HepG2 (cell line): Measurements from ENCODE around the gene HINT1. TPM values are rescaled to one million over a fixed set of nuclear protein-coding genes. Genes with fewer than 3 reads are reported as not detected.

Experiments
- GTF3A ChIP-seq: sonication (generic); formaldehyde crosslinking; conservative IDR thresholded peaks from 2 replicates; pipeline ENCODE4 v1.4.0; 2020; ENCODE audit warnings: mild to moderate bottlenecking, missing genetic modification reagents
- HNRNPH1 ChIP-seq: fragments of 200-400 bp; formaldehyde crosslinking; optimal IDR thresholded peaks from 2 replicates; pipeline ENCODE3; 2017; ENCODE audit warnings: mild to moderate bottlenecking, low read depth, low read length
- NFAT5 ChIP-seq: sonication (generic); formaldehyde crosslinking; IDR thresholded peaks from 2 replicates; pipeline ENCODE4 v1.4.0; 2020; ENCODE audit warnings: missing genetic modification reagents
- NFYB ChIP-seq: sonication (generic); formaldehyde crosslinking; IDR thresholded peaks from 2 replicates; pipeline ENCODE4 v1.4.0; 2020; ENCODE audit warnings: missing genetic modification reagents
- POLR2AphosphoS2 ChIP-seq: IDR thresholded peaks from 2 replicates; pipeline ENCODE4 v1.6.1; 2011; ENCODE audit warnings: low read depth, low read length, improper control_type of control experiment
- SRSF4 ChIP-seq: fragments of 200-400 bp; formaldehyde crosslinking; IDR thresholded peaks from one replicate; pipeline ENCODE4 v1.6.1; 2018; ENCODE audit warnings: mild to moderate bottlenecking, low read depth, low read length, moderate library complexity; ENCODE audit not compliant: poor library complexity, severe bottlenecking
- THAP11 ChIP-seq: IDR thresholded peaks from 2 replicates; pipeline ENCODE4 v1.6.1; 2016; ENCODE audit warnings: missing biosample characterization, missing genetic modification reagents
- ZFAT ChIP-seq: sonication (generic); formaldehyde crosslinking; conservative IDR thresholded peaks from 2 replicates; pipeline ENCODE4 v1.8.1; 2023; ENCODE audit warnings: missing genetic modification reagents, inconsistent platforms
- ZNF207 ChIP-seq: fragments of 450-650 bp; IDR thresholded peaks from 2 replicates; pipeline ENCODE4 v1.6.1; 2016; ENCODE audit warnings: antibody characterized with exemption, borderline replicate concordance
- ZNF34 ChIP-seq: sonication (generic); formaldehyde crosslinking; IDR thresholded peaks from 2 replicates; pipeline ENCODE4 v1.4.0; 2020; ENCODE audit warnings: mild to moderate bottlenecking, missing genetic modification reagents, borderline replicate concordance
- ZNF460 ChIP-seq: sonication (generic); formaldehyde crosslinking; IDR thresholded peaks from 2 replicates; pipeline ENCODE4 v1.5.1; 2020; ENCODE audit warnings: missing genetic modification reagents, mild to moderate bottlenecking, borderline replicate concordance
- ZNF512 ChIP-seq: sonication (generic); formaldehyde crosslinking; IDR thresholded peaks from 2 replicates; pipeline ENCODE4 v1.4.0; 2020; ENCODE audit warnings: mild to moderate bottlenecking, missing genetic modification reagents
- ZNF556 ChIP-seq: sonication (generic); formaldehyde crosslinking; IDR thresholded peaks from 2 replicates; pipeline ENCODE4 v1.4.0; 2020; ENCODE audit warnings: mild to moderate bottlenecking, missing genetic modification reagents, borderline replicate concordance
- ZNF773 ChIP-seq: sonication (generic); formaldehyde crosslinking; IDR thresholded peaks from 2 replicates; pipeline ENCODE4 v1.4.0; 2020; ENCODE audit warnings: missing genetic modification reagents, borderline replicate concordance
- polyA plus RNA-seq, 8 experiments: library from polyadenylated mRNA; depleted of rRNA in 3 of 8; stranded (reverse) in 7 of 8; unstranded in 1 of 8; fragments of >200 nt; fragmentation: Illumina TruSeq in 4 of 8; extraction: Trizol in 4 of 8; gene quantifications; 2 replicates each; pipeline versions ENCODE4 v1.2.1 to v1.2.3, GENCODE V29; 2011 to 2016; ENCODE audit warnings: low read depth in 4 of 8, missing spikeins in 1 of 8, mixed read lengths in 1 of 8; ENCODE audit not compliant: insufficient read depth in 1 of 8
- total RNA-seq, 5 experiments: library from RNA; depleted of rRNA; stranded (reverse); fragments of >200 nt; fragmentation: Illumina TruSeq; extraction: Trizol; gene quantifications; 2 replicates each; pipeline ENCODE4 v1.2.3, GENCODE V29; 2016; ENCODE audit warnings: low read depth in 1 of 5
- TF ChIP-seq, protein P1 (sequence below): IDR thresholded peaks from 2 replicates; pipeline ENCODE4 v1.6.1; 2016; ENCODE audit warnings: missing genetic modification reagents, missing compliant biosample characterization
- TF ChIP-seq, protein P2 (sequence below): IDR thresholded peaks from 2 replicates; pipeline ENCODE4 v1.4.0; 2020; ENCODE audit warnings: mild to moderate bottlenecking, missing genetic modification reagents

Gene HINT1
- total and polyA plus RNA-seq, 2 of the 13 experiments (the other 11 are each of a cell fraction or from before 2014, with no cell fraction given): 428 to 997 TPM

DNA sequence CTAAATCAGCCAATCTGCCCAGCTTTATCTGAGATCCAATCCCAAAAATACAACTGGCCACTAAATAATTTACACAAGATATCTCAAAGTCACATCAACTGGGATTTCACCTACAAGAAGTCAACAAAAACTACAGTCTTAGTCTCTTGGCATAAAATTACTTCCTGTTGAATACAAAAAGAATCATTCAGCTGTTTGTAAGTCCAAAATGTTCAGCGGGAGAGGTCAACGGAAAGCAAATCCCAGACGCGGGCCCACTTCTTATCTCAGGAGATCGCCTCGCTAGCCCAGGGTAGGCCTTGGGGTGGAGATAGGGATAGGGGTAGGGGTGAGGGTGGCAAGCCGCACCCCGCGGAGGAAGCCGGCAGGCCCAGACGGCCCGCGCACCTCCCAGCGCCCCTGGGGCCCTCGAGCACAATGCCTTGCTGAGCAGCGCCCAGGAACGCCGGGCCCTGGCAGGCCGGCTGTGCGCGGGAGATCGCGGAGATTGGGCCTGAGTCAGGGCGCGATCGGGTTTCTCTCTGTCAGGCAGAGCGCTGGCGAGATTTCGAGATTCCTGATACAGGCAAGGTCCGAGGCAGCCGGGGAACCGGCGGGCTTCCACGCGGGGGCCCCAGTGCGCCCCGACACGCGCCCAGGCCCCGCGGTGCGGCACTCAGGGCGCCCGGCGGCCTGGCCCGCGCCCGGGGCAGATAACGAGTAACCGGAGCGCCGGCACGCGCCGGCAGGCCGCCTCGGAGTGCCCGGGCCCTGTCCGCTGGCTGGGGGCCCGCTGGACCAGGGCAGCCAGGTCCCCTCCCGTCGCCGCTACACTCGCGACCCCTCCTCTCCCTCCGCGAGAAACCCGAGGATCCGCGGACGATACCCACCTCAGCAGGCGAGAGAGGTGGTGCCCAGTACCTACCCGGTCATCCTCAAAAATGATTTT lies 601 bp downstream of the HINT1 start (continued):
- TF ChIP-seq ZNF512 (CRISPR knock-in tag) (no peak), THAP11 (CRISPR knock-in tag) (no peak; the same call in 1 of the 2 replicates), NFYB (no peak), NFAT5 (peak; percentile 69; the same call in 1 of the 2 replicates), ZFAT (CRISPR knock-in tag) (no peak), ZNF460 (CRISPR knock-in tag) (no peak), ZNF556 (no peak), HNRNPH1 (no peak), ZNF34 (CRISPR knock-in tag) (no peak; the same call in 1 of the 2 replicates), GTF3A (CRISPR knock-in tag) (0 out of 2 replicates have a peak, but pooled peaks have one; percentile 37), SRSF4 (no peak), ZNF773 (CRISPR knock-in tag) (0 out of 2 replicates have a peak, but pooled peaks have one; percentile 17), POLR2AphosphoS2 (no peak), ZNF207 (no peak)
- TF ChIP-seq, protein P1, sequence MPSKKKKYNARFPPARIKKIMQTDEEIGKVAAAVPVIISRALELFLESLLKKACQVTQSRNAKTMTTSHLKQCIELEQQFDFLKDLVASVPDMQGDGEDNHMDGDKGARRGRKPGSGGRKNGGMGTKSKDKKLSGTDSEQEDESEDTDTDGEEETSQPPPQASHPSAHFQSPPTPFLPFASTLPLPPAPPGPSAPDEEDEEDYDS: no peak
- TF ChIP-seq, protein P2, sequence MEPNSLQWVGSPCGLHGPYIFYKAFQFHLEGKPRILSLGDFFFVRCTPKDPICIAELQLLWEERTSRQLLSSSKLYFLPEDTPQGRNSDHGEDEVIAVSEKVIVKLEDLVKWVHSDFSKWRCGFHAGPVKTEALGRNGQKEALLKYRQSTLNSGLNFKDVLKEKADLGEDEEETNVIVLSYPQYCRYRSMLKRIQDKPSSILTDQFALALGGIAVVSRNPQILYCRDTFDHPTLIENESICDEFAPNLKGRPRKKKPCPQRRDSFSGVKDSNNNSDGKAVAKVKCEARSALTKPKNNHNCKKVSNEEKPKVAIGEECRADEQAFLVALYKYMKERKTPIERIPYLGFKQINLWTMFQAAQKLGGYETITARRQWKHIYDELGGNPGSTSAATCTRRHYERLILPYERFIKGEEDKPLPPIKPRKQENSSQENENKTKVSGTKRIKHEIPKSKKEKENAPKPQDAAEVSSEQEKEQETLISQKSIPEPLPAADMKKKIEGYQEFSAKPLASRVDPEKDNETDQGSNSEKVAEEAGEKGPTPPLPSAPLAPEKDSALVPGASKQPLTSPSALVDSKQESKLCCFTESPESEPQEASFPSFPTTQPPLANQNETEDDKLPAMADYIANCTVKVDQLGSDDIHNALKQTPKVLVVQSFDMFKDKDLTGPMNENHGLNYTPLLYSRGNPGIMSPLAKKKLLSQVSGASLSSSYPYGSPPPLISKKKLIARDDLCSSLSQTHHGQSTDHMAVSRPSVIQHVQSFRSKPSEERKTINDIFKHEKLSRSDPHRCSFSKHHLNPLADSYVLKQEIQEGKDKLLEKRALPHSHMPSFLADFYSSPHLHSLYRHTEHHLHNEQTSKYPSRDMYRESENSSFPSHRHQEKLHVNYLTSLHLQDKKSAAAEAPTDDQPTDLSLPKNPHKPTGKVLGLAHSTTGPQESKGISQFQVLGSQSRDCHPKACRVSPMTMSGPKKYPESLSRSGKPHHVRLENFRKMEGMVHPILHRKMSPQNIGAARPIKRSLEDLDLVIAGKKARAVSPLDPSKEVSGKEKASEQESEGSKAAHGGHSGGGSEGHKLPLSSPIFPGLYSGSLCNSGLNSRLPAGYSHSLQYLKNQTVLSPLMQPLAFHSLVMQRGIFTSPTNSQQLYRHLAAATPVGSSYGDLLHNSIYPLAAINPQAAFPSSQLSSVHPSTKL (CRISPR knock-in tag): no peak
